Activated CD4-positive, alpha-beta memory T cell treated with anti-CD3 and anti-CD28 coated beads for 36 hours (primary cell): ENCODE data around the gene KRT71. TPM values are rescaled to one million over a fixed set of nuclear protein-coding genes. Genes with fewer than 3 reads are reported as not detected.

ENCODE experiments used
- CTCF ChIA-PET: fragments of 350-600 bp; sonication (Branson Sonifier 250); formaldehyde crosslinking; loops from one replicate; lab custom pipeline; 2021; ENCODE audit warnings: antibody characterized with exemption, inconsistent platforms; lab: Charles Lee
- POLR2A ChIA-PET: fragments of 350-600 bp; sonication (Branson Sonifier 250); formaldehyde crosslinking; loops from one replicate; lab custom pipeline; 2021; ENCODE audit warnings: antibody characterized with exemption; lab: Charles Lee
- DNase-seq: peaks from one replicate; pipeline ENCODE4 v3.0.0-alpha.2; 2020
- H3K27ac Mint-ChIP-seq: one replicate; pipeline ENCODE4 v1.8.0; 2021; ENCODE audit warnings: mixed read lengths
- H3K27me3 Mint-ChIP-seq: one replicate; pipeline ENCODE4 v1.8.0; 2021; ENCODE audit warnings: mixed read lengths
- H3K36me3 Mint-ChIP-seq: one replicate; pipeline ENCODE4 v1.8.0; 2021; ENCODE audit warnings: mixed read lengths
- H3K4me1 Mint-ChIP-seq: one replicate; pipeline ENCODE4 v1.8.0; 2021; ENCODE audit warnings: low read depth, mixed read lengths
- H3K4me3 Mint-ChIP-seq: one replicate; pipeline ENCODE4 v1.8.0; 2021; ENCODE audit warnings: mild to moderate bottlenecking, mixed read lengths
- H3K9me3 Mint-ChIP-seq: one replicate; pipeline ENCODE4 v1.8.0; 2021; ENCODE audit warnings: mixed read lengths
- intact Hi-C: fragments of 100-400 bp; cut with micrococcal nuclease; formaldehyde crosslinking; loops from one replicate; pipeline ENCODE4 v1.15.1; 2023
- total RNA-seq, 2 experiments: library from RNA; stranded (reverse); gene quantifications; one replicate each; pipeline ENCODE4 v1.2.3, GENCODE V29; 2021

KRT71 gene
- total RNA-seq, 2 experiments from 2014 or later, result not detected

DNA sequence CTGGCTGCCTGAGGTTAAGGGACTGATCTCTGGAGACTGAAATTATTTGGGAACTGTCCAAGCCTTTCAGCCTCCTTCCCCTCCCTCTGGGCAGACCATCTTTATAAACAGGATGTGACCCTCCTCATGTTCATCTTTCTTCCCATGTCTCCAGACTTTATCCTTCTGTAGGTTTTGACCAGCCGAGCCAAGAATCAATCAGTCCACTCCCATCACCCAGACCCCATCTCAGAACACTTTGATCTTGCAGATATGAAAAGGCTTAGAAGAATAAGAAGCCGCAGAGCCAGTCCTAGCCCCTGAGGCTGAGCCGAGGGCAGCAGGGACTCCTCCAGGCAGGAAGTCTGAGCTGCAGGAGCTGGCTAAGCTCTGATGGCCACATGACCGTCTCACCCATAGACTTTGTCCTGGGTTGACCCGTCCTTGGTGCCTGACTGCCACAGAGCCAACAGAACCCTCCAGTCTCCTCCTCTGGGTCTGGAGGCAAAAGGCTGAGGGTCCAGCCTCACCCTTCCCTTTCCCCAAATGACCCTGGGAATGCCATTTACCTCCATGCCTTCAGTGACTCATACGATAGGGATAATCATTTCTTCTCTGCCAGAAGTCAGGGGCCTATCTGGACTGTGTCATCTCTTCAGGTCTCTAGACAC lies 1.6 kb downstream of the KRT71 start:
- DNase-seq, result no peak
- H3K27ac Mint-ChIP-seq, result no peak overlapping the region
- H3K4me3 Mint-ChIP-seq, result no peak overlapping the region
- H3K36me3 Mint-ChIP-seq, result no peaks in the 10 kb centered on the region
- no peaks in the 10 kb centered on the region for H3K9me3 Mint-ChIP-seq
- no peaks in the 10 kb centered on the region for H3K4me1 Mint-ChIP-seq
- peaks cover 4% of the 10 kb centered on the region for H3K27me3 Mint-ChIP-seq
- CTCF ChIA-PET, result no interaction called here
- intact Hi-C loops, result no loop called here
- POLR2A ChIA-PET, result no interaction called here

DNA sequence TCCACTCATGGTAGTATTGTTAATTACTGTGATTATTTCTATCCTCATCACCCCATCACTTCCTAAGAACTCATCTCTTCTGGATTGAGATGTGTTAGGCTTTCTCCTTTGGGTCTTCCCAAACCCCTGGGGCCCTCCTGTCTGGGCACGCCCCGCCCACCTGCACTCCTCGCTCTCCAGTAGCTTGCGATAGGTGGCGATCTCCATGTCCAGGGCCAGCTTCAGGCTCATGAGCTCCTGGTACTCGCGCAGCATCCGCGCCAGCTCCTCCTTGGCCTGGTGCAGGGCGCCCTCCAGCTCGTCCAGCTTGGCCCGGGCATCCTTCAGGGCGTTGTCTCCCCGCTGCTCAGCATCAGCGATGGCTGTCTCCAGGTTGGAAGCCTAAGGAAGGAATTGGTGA lies 6.8 kb downstream of the KRT71 start:
- ChIA-PET CTCF (no interaction called here), POLR2A (no interaction called here)

DNA sequence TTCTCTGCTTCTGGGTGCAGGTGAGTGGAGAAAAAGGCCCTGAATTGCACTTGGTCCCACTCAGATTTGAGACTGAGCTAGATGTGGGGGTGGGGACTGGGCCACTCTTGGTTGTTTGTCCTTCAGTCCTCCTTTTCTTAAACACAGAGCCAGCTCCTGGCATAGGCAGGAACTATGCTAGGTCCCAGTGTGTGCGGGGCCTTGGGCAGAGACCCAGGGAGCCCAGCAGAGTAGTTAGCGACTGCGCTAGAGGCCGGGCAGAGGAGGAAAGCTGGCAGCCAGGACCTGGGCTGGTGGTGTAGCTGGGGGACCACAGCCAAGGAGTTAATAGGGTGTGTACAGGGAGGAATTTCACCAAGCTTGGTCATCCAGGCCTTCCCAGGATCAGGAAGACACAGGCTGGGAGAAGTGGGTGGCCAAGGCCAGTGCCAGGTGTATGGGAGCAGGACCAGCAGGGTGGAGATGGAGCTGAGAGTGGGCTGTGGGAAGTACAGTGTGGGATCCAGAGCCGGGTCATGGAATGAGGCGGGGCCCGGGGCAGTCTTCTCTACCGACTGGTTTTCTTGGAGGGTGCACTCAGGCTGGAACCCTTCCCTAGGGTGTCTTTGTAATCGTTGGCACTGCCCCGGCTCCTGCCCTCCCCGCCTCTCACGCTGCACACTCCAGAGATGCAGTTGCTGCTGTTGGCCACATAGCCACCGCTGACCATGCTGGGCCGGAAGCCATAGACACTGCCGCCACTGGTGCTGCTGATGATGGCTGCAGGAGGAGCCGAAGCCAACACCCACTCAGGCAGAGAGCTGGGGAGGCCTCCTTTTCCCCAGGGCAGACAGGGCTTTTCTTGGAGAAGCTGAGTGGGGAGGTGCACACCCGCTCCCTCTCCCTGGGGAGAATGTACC lies 8.7 kb downstream of the KRT71 start:
- H3K4me1 Mint-ChIP-seq, result no peaks in the 10 kb centered on the region
- no peak for DNase-seq
- POLR2A ChIA-PET, result no interaction called here

More for the DNA sequence above, 6.8 kb downstream of the KRT71 start:
- no peak for DNase-seq
- H3K27me3 Mint-ChIP-seq, result peaks cover 4% of the 10 kb centered on the region
- H3K9me3 Mint-ChIP-seq, result no peaks in the 10 kb centered on the region
- no peaks in the 10 kb centered on the region for H3K36me3 Mint-ChIP-seq
- no peak overlapping the region for H3K27ac Mint-ChIP-seq
- no peak overlapping the region for H3K4me3 Mint-ChIP-seq
- H3K4me1 Mint-ChIP-seq, result no peaks in the 10 kb centered on the region
- intact Hi-C loops, result no loop called here

DNA sequence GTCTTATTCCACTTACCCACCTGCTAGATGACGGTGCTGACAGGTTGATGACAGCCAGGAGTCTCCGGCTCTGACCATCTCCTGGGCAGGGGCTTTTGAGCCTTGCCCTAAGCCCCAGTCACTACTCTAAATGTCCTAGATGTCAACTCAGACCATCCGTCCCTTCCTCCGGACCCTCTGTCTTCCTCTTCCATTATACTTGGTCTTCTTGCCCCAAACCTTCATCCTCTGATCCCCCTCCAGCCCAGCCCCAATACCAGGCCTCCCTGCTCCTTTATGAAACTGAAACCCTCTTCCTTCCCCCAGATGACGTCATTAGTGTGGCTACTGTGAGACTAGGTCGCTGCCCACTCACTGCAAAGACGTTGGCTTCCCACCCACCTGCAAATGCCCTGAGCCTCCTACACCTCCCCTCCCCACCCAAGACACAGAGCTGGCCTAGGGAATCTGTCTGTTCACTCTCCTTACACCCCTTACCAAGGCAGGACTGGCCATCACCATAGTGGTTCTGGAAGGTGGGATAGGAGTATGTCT lies 10.1 kb downstream of the KRT71 start:
- ChIA-PET CTCF (no interaction called here), POLR2A (no interaction called here)
- Mint-ChIP-seq H3K9me3 (no peaks in the 10 kb centered on the region), H3K27me3 (no peaks in the 10 kb centered on the region), H3K4me1 (no peaks in the 10 kb centered on the region), H3K36me3 (no peaks in the 10 kb centered on the region), H3K27ac (no peak overlapping the region), H3K4me3 (no peak overlapping the region)
- no peak for DNase-seq
- intact Hi-C loops, result no loop called here

More for the DNA sequence above, 8.7 kb downstream of the KRT71 start:
- Mint-ChIP-seq H3K36me3 (no peaks in the 10 kb centered on the region), H3K9me3 (no peaks in the 10 kb centered on the region), H3K27ac (no peak overlapping the region), H3K27me3 (no peaks in the 10 kb centered on the region), H3K4me3 (no peak overlapping the region)
- intact Hi-C loops, result no loop called here
- CTCF ChIA-PET, result interaction anchor here (0.6 to 1.2 kb wide), 2 partner anchors 336 to 341 kb away, joined by 3 read pairs; no protein-coding TSS in a partner anchor

DNA sequence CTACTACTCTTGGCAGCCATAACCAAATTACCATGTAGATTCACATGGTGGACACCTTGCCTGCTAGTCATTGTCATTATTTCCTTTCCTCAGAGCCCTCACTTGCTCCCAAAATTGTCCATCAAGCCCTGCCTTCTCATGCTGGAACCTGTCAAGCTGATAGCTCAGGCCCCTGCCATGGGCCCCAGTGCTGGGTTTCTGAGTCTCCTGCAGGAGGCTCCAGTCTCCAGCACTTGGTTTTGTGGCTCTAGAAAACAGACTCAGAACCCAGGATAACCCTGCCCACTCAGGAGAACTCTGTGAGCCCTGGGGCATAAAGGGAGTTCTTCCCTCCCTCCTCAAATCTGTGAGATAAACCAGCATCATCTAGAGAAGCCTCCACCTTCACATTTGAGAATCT lies 10.8 kb downstream of the KRT71 start:
- no peak overlapping the region for H3K27ac Mint-ChIP-seq
- no peaks in the 10 kb centered on the region for H3K9me3 Mint-ChIP-seq
- ChIA-PET POLR2A (no interaction called here), CTCF (no interaction called here)
- no peaks in the 10 kb centered on the region for H3K27me3 Mint-ChIP-seq
- no peaks in the 10 kb centered on the region for H3K4me1 Mint-ChIP-seq
- H3K4me3 Mint-ChIP-seq, result no peak overlapping the region
- DNase-seq, result no peak
- H3K36me3 Mint-ChIP-seq, result no peaks in the 10 kb centered on the region
- intact Hi-C loops, result no loop called here

DNA sequence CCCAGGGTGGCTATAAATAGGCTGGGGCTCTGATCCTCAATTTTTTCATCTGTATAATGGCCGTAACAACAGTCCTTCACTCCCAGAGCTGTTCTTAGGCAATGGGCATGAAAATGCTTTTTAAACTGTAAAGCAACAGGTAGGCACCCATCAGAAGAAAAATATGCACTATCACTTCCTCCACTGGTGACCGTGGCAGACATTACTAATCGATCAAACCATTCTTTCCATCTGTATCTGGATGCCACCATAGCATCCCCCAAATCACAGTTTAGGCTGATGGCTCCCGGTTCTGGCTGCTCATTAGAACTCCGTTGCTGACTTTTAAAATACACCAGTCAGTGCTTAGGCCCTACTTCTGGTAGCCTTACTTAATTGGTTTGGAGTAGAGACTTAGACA lies 11.2 kb downstream of the KRT71 start:
- H3K27me3 Mint-ChIP-seq, result no peaks in the 10 kb centered on the region
- intact Hi-C loops, result no loop called here
- CTCF ChIA-PET, result no interaction called here
- H3K27ac Mint-ChIP-seq, result no peak overlapping the region
- no peak overlapping the region for H3K4me3 Mint-ChIP-seq
- H3K36me3 Mint-ChIP-seq, result no peaks in the 10 kb centered on the region
- H3K4me1 Mint-ChIP-seq, result no peaks in the 10 kb centered on the region
- POLR2A ChIA-PET, result no interaction called here
- no peak for DNase-seq
- no peaks in the 10 kb centered on the region for H3K9me3 Mint-ChIP-seq

DNA sequence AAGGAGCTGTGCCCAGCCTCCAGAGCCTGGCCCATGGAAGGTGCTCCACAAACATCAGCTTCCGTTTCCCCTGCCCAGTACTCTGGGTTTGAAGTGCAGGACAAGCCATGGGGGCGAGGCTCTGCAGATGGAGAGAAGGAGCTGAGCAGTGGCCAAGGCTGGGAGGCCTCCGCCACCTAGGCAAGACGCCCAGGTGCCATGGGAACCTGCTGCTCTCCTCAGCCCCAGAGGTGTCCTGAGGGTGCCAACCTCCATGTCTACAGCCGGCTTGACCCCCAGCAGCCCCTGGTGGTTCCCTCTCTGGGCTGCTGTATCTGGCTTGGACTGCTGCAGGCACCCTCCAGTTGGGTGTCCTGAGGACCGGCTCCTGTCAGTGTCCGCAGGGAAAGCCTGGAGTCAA lies 12.4 kb downstream of the KRT71 start:
- Mint-ChIP-seq H3K27me3 (no peaks in the 10 kb centered on the region), H3K4me3 (no peak overlapping the region), H3K4me1 (no peaks in the 10 kb centered on the region), H3K27ac (no peak overlapping the region), H3K36me3 (no peaks in the 10 kb centered on the region), H3K9me3 (no peaks in the 10 kb centered on the region)
- intact Hi-C loops, result no loop called here
- DNase-seq, result no peak
- POLR2A ChIA-PET, result no interaction called here
- CTCF ChIA-PET, result no interaction called here

DNA sequence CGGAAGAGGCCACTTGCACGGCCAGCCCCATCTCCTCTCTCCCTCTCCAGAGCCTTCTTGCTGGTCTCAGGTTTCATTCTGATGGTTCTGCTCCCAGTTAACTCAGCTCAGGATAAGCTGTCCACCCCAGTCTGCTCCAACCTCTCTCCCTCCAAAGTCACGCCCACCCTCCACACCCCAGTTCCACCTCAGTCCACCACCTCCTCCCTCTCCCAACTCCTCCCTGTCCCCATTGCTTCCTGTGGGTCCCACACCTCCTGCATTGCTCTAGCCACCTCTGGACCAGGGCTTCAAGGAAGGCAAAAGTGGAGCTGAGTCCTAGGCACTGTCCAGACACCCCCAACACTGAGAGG lies 13.1 kb downstream of the KRT71 start:
- Mint-ChIP-seq H3K27ac (no peak overlapping the region), H3K9me3 (no peaks in the 10 kb centered on the region), H3K27me3 (no peaks in the 10 kb centered on the region), H3K36me3 (no peaks in the 10 kb centered on the region), H3K4me1 (no peaks in the 10 kb centered on the region), H3K4me3 (no peak overlapping the region)
- ChIA-PET CTCF (no interaction called here), POLR2A (no interaction called here)
- DNase-seq, result no peak
- intact Hi-C loops, result no loop called here

DNA sequence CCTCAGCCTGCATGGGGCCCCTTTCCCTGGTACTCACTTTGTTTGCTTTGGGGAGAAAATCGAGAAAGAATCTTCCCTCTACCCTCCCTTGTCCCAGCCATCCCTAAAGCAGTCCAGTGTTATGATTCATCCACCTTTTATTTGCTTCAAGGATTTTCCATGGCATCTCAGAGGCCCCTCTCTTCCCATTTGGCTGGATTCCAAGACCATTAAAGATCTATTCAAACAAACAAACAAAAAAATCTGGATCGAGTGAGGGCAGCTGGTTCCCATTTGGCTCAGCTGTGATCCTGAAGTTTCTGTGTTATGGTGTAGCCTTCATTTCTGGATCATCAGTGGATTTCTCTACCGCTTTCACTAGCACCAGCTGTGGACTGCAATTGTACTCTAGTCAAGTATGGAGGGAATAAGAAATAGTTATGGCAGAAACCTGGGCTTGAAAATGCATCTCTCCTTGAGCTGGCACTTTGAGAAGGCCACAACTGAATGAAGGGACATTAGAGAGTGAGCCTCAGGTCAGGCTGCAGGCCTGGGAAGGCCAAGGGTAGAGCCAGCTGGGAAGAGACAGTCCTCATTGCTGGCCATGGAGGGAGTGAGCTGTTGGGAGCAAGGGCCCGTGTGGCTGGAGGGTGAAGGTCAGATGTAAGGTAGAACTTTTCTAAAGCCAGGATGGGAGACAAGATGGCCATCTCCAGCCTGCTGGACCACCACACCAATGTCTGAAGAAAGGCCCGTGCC lies 13.7 kb downstream of the KRT71 start:
- CTCF ChIA-PET, result no interaction called here
- Mint-ChIP-seq H3K9me3 (no peaks in the 10 kb centered on the region), H3K4me3 (no peak overlapping the region), H3K36me3 (no peaks in the 10 kb centered on the region), H3K27me3 (no peaks in the 10 kb centered on the region), H3K27ac (no peak overlapping the region), H3K4me1 (no peaks in the 10 kb centered on the region)
- no peak for DNase-seq
- POLR2A ChIA-PET, result no interaction called here
- intact Hi-C loops, result no loop called here

- Mint-ChIP-seq H3K27me3 (no peaks in the 10 kb centered on the region), H3K27ac (no peak overlapping the region), H3K4me1 (no peaks in the 10 kb centered on the region), H3K36me3 (no peaks in the 10 kb centered on the region), H3K4me3 (no peak overlapping the region), H3K9me3 (no peaks in the 10 kb centered on the region)
- POLR2A ChIA-PET, result no interaction called here
- CTCF ChIA-PET, result interaction anchor here (1.3 kb wide), 1 partner anchor 258 kb away, joined by 3 read pairs; no protein-coding TSS in a partner anchor
- DNase-seq, result no peak
- intact Hi-C loops, result no loop called here
Measured at GRCh38 chr12:52537101-52537500, 15.8 kb downstream of the KRT71 start.

- H3K27ac Mint-ChIP-seq, result no peak overlapping the region
- intact Hi-C loops, result no loop called here
- H3K4me1 Mint-ChIP-seq, result no peaks in the 10 kb centered on the region
- H3K9me3 Mint-ChIP-seq, result no peaks in the 10 kb centered on the region
- no peak for DNase-seq
- ChIA-PET POLR2A (no interaction called here), CTCF (interaction anchor here (3.0 kb wide), 1 partner anchor 163 kb away, joined by 8 read pairs; no protein-coding TSS in a partner anchor)
- no peaks in the 10 kb centered on the region for H3K27me3 Mint-ChIP-seq
- no peak overlapping the region for H3K4me3 Mint-ChIP-seq
- H3K36me3 Mint-ChIP-seq, result no peaks in the 10 kb centered on the region
Measured at GRCh38 chr12:52535574-52535973, 17.4 kb downstream of the KRT71 start.

DNA sequence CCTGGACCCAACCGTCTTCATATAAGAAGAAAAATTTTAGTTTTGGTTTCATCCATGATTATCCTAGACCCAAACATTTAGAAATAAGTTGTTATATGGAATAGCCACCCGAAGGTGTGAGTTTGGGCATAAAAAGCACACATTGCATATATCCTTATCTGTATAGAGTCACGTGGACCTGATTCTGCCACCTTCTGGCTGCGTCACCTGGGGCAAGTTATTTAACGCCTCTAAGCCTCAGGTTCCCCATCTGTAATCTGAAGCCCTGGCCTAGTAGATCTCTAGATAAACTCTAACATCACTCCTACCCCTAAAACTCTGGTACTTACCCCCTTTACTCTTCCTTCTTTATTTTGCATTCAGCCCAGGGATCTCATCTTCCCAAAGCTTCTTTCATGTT lies 18.5 kb downstream of the KRT71 start:
- DNase-seq, result no peak
- Mint-ChIP-seq H3K36me3 (no peaks in the 10 kb centered on the region), H3K27me3 (no peaks in the 10 kb centered on the region), H3K4me1 (no peaks in the 10 kb centered on the region), H3K27ac (no peak overlapping the region), H3K4me3 (no peak overlapping the region), H3K9me3 (no peaks in the 10 kb centered on the region)
- intact Hi-C loops, result no loop called here
- ChIA-PET POLR2A (no interaction called here), CTCF (interaction anchor here (3.0 kb wide), 1 partner anchor 162 kb away, joined by 8 read pairs; no protein-coding TSS in a partner anchor)
